ENCODE results near the gene DDX51.

DDX51 gene

GRCh38 chr12:132140918-132141841 lies 2.9 kb downstream of the DDX51 start:
- TF ChIP-seq ISL1 (CRISPR knock-in tag; IDR thresholded peaks at IDR 0.05) = no peak
- no peak for TF ChIP-seq ESRRG (CRISPR knock-in tag; IDR thresholded peaks at IDR 0.05)
- TF ChIP-seq ZNF565 (CRISPR knock-in tag; conservative IDR thresholded peaks at IDR 0.05; ENCODE audit: low read depth) = no peak
- no peak for TF ChIP-seq SNAI2 (CRISPR knock-in tag; IDR thresholded peaks at IDR 0.05)
- TF ChIP-seq ARNTL (CRISPR knock-in tag; IDR thresholded peaks at IDR 0.05; ENCODE audit: borderline replicate concordance, low read depth) = no peak
- TF ChIP-seq PPARA (CRISPR knock-in tag; IDR thresholded peaks at IDR 0.05; ENCODE audit: borderline replicate concordance) = no peak
- no peak for TF ChIP-seq ZC3H10 (CRISPR knock-in tag; IDR thresholded peaks at IDR 0.05)
- no peak for TF ChIP-seq BACH2 (CRISPR knock-in tag; IDR thresholded peaks at IDR 0.05; ENCODE audit: borderline replicate concordance)
- TF ChIP-seq, protein P1, sequence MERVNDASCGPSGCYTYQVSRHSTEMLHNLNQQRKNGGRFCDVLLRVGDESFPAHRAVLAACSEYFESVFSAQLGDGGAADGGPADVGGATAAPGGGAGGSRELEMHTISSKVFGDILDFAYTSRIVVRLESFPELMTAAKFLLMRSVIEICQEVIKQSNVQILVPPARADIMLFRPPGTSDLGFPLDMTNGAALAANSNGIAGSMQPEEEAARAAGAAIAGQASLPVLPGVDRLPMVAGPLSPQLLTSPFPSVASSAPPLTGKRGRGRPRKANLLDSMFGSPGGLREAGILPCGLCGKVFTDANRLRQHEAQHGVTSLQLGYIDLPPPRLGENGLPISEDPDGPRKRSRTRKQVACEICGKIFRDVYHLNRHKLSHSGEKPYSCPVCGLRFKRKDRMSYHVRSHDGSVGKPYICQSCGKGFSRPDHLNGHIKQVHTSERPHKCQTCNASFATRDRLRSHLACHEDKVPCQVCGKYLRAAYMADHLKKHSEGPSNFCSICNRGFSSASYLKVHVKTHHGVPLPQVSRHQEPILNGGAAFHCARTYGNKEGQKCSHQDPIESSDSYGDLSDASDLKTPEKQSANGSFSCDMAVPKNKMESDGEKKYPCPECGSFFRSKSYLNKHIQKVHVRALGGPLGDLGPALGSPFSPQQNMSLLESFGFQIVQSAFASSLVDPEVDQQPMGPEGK (CRISPR knock-in tag; IDR thresholded peaks at IDR 0.05; ENCODE audit: borderline replicate concordance) = no peak
- TF ChIP-seq, protein P2, sequence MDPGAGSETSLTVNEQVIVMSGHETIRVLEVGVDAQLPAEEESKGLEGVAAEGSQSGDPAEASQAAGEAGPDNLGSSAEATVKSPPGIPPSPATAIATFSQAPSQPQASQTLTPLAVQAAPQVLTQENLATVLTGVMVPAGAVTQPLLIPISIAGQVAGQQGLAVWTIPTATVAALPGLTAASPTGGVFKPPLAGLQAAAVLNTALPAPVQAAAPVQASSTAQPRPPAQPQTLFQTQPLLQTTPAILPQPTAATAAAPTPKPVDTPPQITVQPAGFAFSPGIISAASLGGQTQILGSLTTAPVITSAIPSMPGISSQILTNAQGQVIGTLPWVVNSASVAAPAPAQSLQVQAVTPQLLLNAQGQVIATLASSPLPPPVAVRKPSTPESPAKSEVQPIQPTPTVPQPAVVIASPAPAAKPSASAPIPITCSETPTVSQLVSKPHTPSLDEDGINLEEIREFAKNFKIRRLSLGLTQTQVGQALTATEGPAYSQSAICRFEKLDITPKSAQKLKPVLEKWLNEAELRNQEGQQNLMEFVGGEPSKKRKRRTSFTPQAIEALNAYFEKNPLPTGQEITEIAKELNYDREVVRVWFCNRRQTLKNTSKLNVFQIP (CRISPR knock-in tag; IDR thresholded peaks at IDR 0.05; ENCODE audit: borderline replicate concordance, low read depth) = no peak
- no peak for TF ChIP-seq CREB5 (CRISPR knock-in tag; IDR thresholded peaks at IDR 0.05; ENCODE audit: low read depth)
- TF ChIP-seq OSR1 (CRISPR knock-in tag; IDR thresholded peaks at IDR 0.05) = no peak
- TF ChIP-seq ZNF70 (CRISPR knock-in tag; IDR thresholded peaks at IDR 0.05) = no peak
- no peak for TF ChIP-seq GLIS3 (CRISPR knock-in tag; IDR thresholded peaks at IDR 0.05)
- TF ChIP-seq TOX (CRISPR knock-in tag; IDR thresholded peaks at IDR 0.05; ENCODE audit: borderline replicate concordance) = no peak
- TF ChIP-seq ZFP30 (CRISPR knock-in tag; IDR thresholded peaks at IDR 0.05) = no peak
- no peak for TF ChIP-seq RARB (CRISPR knock-in tag; IDR thresholded peaks at IDR 0.05)
- TF ChIP-seq ZNF8 (CRISPR knock-in tag; IDR thresholded peaks at IDR 0.05) = no peak
- ATAC-seq = no peak

DNA sequence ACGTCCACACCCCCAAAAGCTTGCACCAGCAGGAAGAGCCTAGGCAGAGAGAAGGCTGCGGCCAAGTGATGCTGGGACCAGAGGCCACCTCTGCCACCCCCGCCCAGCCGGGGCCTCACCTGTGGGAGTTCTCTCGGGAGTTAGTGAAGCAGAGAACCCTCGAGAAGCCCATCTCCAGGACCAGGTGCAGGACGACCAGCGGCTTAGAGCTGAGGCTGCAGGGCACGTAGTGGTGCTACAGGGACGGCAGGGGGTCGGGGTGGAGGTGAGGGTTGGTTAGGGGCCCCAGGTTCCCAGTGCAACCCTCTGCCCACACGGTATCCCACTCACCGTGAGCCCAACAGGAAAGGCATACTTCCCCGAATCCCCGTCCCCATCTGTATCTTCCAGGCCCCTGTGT lies 3.6 kb downstream of the DDX51 start:
- TF ChIP-seq TCF4 (CRISPR knock-in tag; IDR thresholded peaks at IDR 0.05; ENCODE audit: borderline replicate concordance) = no peak
- TF ChIP-seq TSHZ2 (CRISPR knock-in tag; IDR thresholded peaks at IDR 0.05) = no peak
- TF ChIP-seq ZC3H10 (CRISPR knock-in tag; IDR thresholded peaks at IDR 0.05) = no peak
- no peak for TF ChIP-seq BACH2 (CRISPR knock-in tag; IDR thresholded peaks at IDR 0.05; ENCODE audit: borderline replicate concordance)
- TF ChIP-seq RARB (CRISPR knock-in tag; IDR thresholded peaks at IDR 0.05) = no peak
- no peak for TF ChIP-seq SNAI2 (CRISPR knock-in tag; IDR thresholded peaks at IDR 0.05)
- no peak for TF ChIP-seq OSR1 (CRISPR knock-in tag; IDR thresholded peaks at IDR 0.05)
- TF ChIP-seq GLIS3 (CRISPR knock-in tag; IDR thresholded peaks at IDR 0.05) = no peak
- no peak for TF ChIP-seq ZFP3 (CRISPR knock-in tag; IDR thresholded peaks at IDR 0.05)
- no peak for TF ChIP-seq TOX (CRISPR knock-in tag; IDR thresholded peaks at IDR 0.05; ENCODE audit: borderline replicate concordance)
- no peak for TF ChIP-seq ZNF8 (CRISPR knock-in tag; IDR thresholded peaks at IDR 0.05)
- no peak for TF ChIP-seq CSDC2 (CRISPR knock-in tag; IDR thresholded peaks at IDR 0.05)
- TF ChIP-seq, protein P1 (CRISPR knock-in tag; IDR thresholded peaks at IDR 0.05; ENCODE audit: borderline replicate concordance) = no peak
- no peak for ATAC-seq

Measured in SK-N-SH treated with all-trans-retinoic acid at 6 μM for 48 hours (cell line).